K562 (cell line): Measurements from ENCODE around the gene UBXN10. TPM values are rescaled to one million over a fixed set of nuclear protein-coding genes. Genes with fewer than 3 reads are reported as not detected.

Experiments used
- CBX5 ChIP-seq: IDR thresholded peaks from 2 replicates; pipeline ENCODE4 v1.6.1; 2014; ENCODE audit warnings: low read depth, borderline replicate concordance
- CHD7 ChIP-seq: fragments of 200-600 bp; sonication (generic); IDR thresholded peaks from one replicate; pipeline ENCODE4 v1.6.1; 2012; ENCODE audit warnings: mild to moderate bottlenecking, low read depth, low read length, inconsistent platforms
- CREB3L1 ChIP-seq: fragments of 450-650 bp; IDR thresholded peaks from 2 replicates; pipeline ENCODE4 v1.6.1; 2014; ENCODE audit warnings: low read depth, mild to moderate bottlenecking, moderate library complexity, borderline replicate concordance
- E2F1 ChIP-seq: sonication (generic); formaldehyde crosslinking; IDR thresholded peaks from 2 replicates; pipeline ENCODE4 v1.8.1; 2023; ENCODE audit warnings: mild to moderate bottlenecking, missing genetic modification reagents, moderate library complexity
- HOMEZ ChIP-seq: fragments of 250-450 bp; sonication (Bioruptor Pico); IDR thresholded peaks from 2 replicates; pipeline ENCODE4 v1.4.0; 2020; ENCODE audit warnings: mild to moderate bottlenecking, moderate library complexity
- KLF13 ChIP-seq: fragments of 450-650 bp; IDR thresholded peaks from 2 replicates; pipeline ENCODE4 v1.6.1; 2016; ENCODE audit warnings: missing genetic modification characterization, low read depth, mild to moderate bottlenecking, missing compliant biosample characterization, moderate library complexity, borderline replicate concordance
- LARP7 ChIP-seq: fragments of 450-650 bp; IDR thresholded peaks from 2 replicates; pipeline ENCODE4 v1.6.1; 2016
- NCOA2 ChIP-seq, 2 experiments: fragments of 450-650 bp; IDR thresholded peaks; 2 replicates each; pipeline ENCODE4 v1.6.1; 2018; ENCODE audit warnings: mild to moderate bottlenecking in 2 of 2, moderate library complexity in 1 of 2; ENCODE audit not compliant: partially characterized antibody in 2 of 2
- RBFOX2 ChIP-seq: fragments of 200-400 bp; formaldehyde crosslinking; IDR thresholded peaks from 2 replicates; pipeline ENCODE4 v1.6.1; 2017; ENCODE audit warnings: low read depth, mild to moderate bottlenecking, low read length, moderate library complexity
- VEZF1 ChIP-seq: fragments of 200-800 bp; sonication (Bioruptor generic); IDR thresholded peaks from 2 replicates; pipeline ENCODE4 v1.6.1; 2017; ENCODE audit warnings: missing genetic modification characterization, missing compliant biosample characterization
- polyA plus RNA-seq, 8 experiments: library from polyadenylated mRNA; depleted of rRNA in 4 of 8; stranded (reverse) in 5 of 8; unstranded in 3 of 8; fragments of >200 nt; fragmentation: Nextera tagmentation in 2 of 8; fragmentation: Illumina TruSeq in 1 of 8; extraction: Ambion mirVana in 2 of 8; extraction: Trizol in 1 of 8; gene quantifications; 2 replicates each; pipeline versions ENCODE4 v1.2.1 to v1.2.3, GENCODE V29; 2011 to 2014; ENCODE audit warnings: inconsistent platforms in 1 of 8, missing spikeins in 1 of 8
- total RNA-seq, 7 experiments: library from RNA; depleted of rRNA in 6 of 7; stranded (reverse); fragments of >200 nt in 6 of 7; fragmentation: Illumina TruSeq in 2 of 7; extraction: Trizol in 2 of 7; gene quantifications; 2 replicates each; pipeline versions ENCODE4 v1.2.1 to v1.2.3, GENCODE V29; 2011 to 2021; ENCODE audit warnings: low replicate concordance in 1 of 7

Gene UBXN10
- total and polyA plus RNA-seq, 9 of the 15 experiments (the other 6 are each of a cell fraction or from before 2014, with no cell fraction given) = 10.7 to 17.7 (median 13.6) TPM

GRCh38 chr1:20198918-20199317, 13.0 kb downstream of the UBXN10 start (continued):
- TF ChIP-seq CHD7 (no peak), KLF13 (tag) (no peak), CREB3L1 (no peak), CBX5 (no peak), RBFOX2 (no peak), NCOA2 (IDR thresholded peaks at IDR 0.05; ENCODE audit: partially characterized antibody in 2 of 2) (peak in 1 of 2 experiments; percentile 8), E2F1 (CRISPR knock-in tag) (no peak), VEZF1 (no peak), LARP7 (no peak), HOMEZ (no peak)
